GM18907 (cell line): ENCODE results near the gene TRIM49D1.
"Not testable (repeated sequence)": the region's sequence is repeated elsewhere in the genome, so short reads cannot be mapped to it uniquely, and the experiment has no call there.

Experiments used
- ATAC-seq: cut with Tn5 transposase; IDR thresholded peaks from one replicate; pipeline ENCODE4 v1.9.1; 2021; ENCODE audit warnings: mild to moderate bottlenecking, moderate library complexity; ENCODE audit not compliant: unreplicated experiment

Gene TRIM49D1

GRCh38 chr11:89922195-89922660 lies at the start of gene TRIM49D1:
Gene TRIM49D1, minus strand, starts transcription at chr11:89922245. Its CDS starts 4,535 bp downstream, at chr11:89917710.
- ATAC-seq: no peak

GRCh38 chr11:89965737-89966136 lies 43.7 kb upstream of the TRIM49D1 start, which contains the start of gene TRIM64:
Gene TRIM64, plus strand, starts transcription at chr11:89966037. Its CDS starts 2,467 bp downstream, at chr11:89968504.
- ATAC-seq: not testable (repeated sequence)

- ATAC-seq: not testable (repeated sequence)
Observed at GRCh38 chr11:89960833-89961232, 38.8 kb upstream of the TRIM49D1 start.

GRCh38 chr11:89923764-89924163 lies 1.7 kb upstream of the TRIM49D1 start, which contains the start of gene TRIM49D2:
Gene TRIM49D2, plus strand, starts transcription at chr11:89924064. Its CDS starts 2,698 bp downstream, at chr11:89926762.
- ATAC-seq: not testable (repeated sequence)

GRCh38 chr11:89900809-89901208 lies 21.2 kb downstream of the TRIM49D1 start:
- ATAC-seq: not testable (repeated sequence)

GRCh38 chr11:89893245-89893644 lies 28.8 kb downstream of the TRIM49D1 start:
- not testable (repeated sequence) for ATAC-seq

- not testable (repeated sequence) for ATAC-seq
Observed at GRCh38 chr11:89877511-89877910, 44.5 kb downstream of the TRIM49D1 start.

GRCh38 chr11:89872588-89872987 lies 49.5 kb downstream of the TRIM49D1 start:
- not testable (repeated sequence) for ATAC-seq

- ATAC-seq: not testable (repeated sequence)
Observed at GRCh38 chr11:89865223-89865622, 56.8 kb downstream of the TRIM49D1 start.

GRCh38 chr11:89863906-89864704 lies 57.9 kb downstream of the TRIM49D1 start:
- not testable (repeated sequence) for ATAC-seq
